Glutamatergic neuron (in vitro differentiated cells): ENCODE data around the gene PCYOX1L. TPM values are rescaled to one million over a fixed set of nuclear protein-coding genes. Genes with fewer than 3 reads are reported as not detected.
"Not testable (repeated sequence)": the region's sequence is repeated elsewhere in the genome, so short reads cannot be mapped to it uniquely, and the experiment has no call there.

Experiments
- DNase-seq: peaks from one replicate; pipeline ENCODE4 v3.0.0; 2022
- H3K27ac Mint-ChIP-seq: one replicate; pipeline ENCODE4 v1.8.0; 2020; ENCODE audit warnings: mild to moderate bottlenecking, mixed read lengths, inconsistent platforms; ENCODE audit not compliant: unreplicated experiment
- H3K27me3 Mint-ChIP-seq: one replicate; pipeline ENCODE4 v1.8.0; 2020; ENCODE audit warnings: mild to moderate bottlenecking, moderate library complexity, mixed read lengths, inconsistent platforms; ENCODE audit not compliant: unreplicated experiment
- H3K36me3 Mint-ChIP-seq: one replicate; pipeline ENCODE4 v1.8.0; 2020; ENCODE audit warnings: mild to moderate bottlenecking, mixed read lengths, inconsistent platforms; ENCODE audit not compliant: unreplicated experiment
- H3K4me1 Mint-ChIP-seq: one replicate; pipeline ENCODE4 v1.8.0; 2020; ENCODE audit warnings: mild to moderate bottlenecking, low read depth, mixed read lengths, inconsistent platforms; ENCODE audit not compliant: unreplicated experiment
- H3K4me3 Mint-ChIP-seq: one replicate; pipeline ENCODE4 v1.8.0; 2020; ENCODE audit warnings: mild to moderate bottlenecking, mixed read lengths, inconsistent platforms; ENCODE audit not compliant: unreplicated experiment
- H3K9me3 Mint-ChIP-seq: one replicate; pipeline ENCODE4 v1.8.0; 2020; ENCODE audit warnings: mild to moderate bottlenecking, moderate library complexity, mixed read lengths, inconsistent platforms; ENCODE audit not compliant: unreplicated experiment
- CTCF ChIP-seq: fragments of 200-600 bp; sonication (generic); IDR thresholded peaks from one replicate; pipeline ENCODE4 v1.5.0; 2021; ENCODE audit not compliant: partially characterized antibody, unreplicated experiment
- total RNA-seq: library from RNA; stranded (reverse); fragmentation: NEBNext Ultra II Directional; extraction: Animal tissue kit (Norgen Biotek cat#: 25700); gene quantifications from one replicate; pipeline ENCODE4 v1.2.1, GENCODE V29; 2021; ENCODE audit not compliant: unreplicated experiment

The PCYOX1L gene
- total RNA-seq, 1 donor from 2014 or later, result 25.4 TPM

GRCh38 chr5:149389552-149390495 is 32.0 kb downstream of the PCYOX1L start:
- H3K4me3 Mint-ChIP-seq, result no peak overlapping the region
- H3K9me3 Mint-ChIP-seq, result peaks cover 7% of the 10 kb centered on the region
- H3K27me3 Mint-ChIP-seq, result peaks cover 2% of the 10 kb centered on the region
- peaks cover 7% of the 10 kb centered on the region for H3K4me1 Mint-ChIP-seq
- no peak for TF ChIP-seq CTCF
- peaks cover 4% of the 10 kb centered on the region for H3K36me3 Mint-ChIP-seq
- no peak for DNase-seq
- H3K27ac Mint-ChIP-seq, result no peak overlapping the region

GRCh38 chr5:149391076-149391475 is 33.2 kb downstream of the PCYOX1L start:
- not testable (repeated sequence) for H3K27ac Mint-ChIP-seq, H3K36me3 Mint-ChIP-seq, DNase-seq, H3K27me3 Mint-ChIP-seq, H3K9me3 Mint-ChIP-seq, H3K4me3 Mint-ChIP-seq, H3K4me1 Mint-ChIP-seq

GRCh38 chr5:149391524-149391923 is 33.7 kb downstream of the PCYOX1L start:
- Mint-ChIP-seq H3K27ac (no peak overlapping the region), H3K36me3 (peaks cover 4% of the 10 kb centered on the region), H3K4me1 (peaks cover 5% of the 10 kb centered on the region), H3K9me3 (peaks cover 7% of the 10 kb centered on the region), H3K4me3 (no peak overlapping the region), H3K27me3 (peaks cover 2% of the 10 kb centered on the region)
- no peak for TF ChIP-seq CTCF
- no peak for DNase-seq

DNA sequence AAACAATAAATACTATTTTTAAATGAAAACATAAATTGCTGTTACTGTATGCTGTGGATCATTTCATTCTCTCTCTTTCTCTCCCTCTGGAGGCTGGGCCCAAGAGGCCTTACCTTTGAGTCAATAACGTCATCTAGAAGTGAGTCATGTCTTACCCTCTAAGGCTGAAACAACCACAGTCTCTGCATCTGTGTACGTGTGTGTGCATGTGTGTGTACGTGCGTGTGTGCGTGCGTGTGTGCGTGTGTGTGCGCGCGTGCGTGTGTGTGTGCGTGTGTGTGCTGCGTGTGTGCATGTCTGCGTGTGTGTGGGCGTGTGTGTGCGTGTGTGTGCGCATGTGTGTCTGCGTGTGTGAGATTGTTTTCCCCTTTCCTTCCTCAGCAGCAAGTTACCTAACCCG is 34.9 kb downstream of the PCYOX1L start:
- peaks cover 2% of the 10 kb centered on the region for H3K27me3 Mint-ChIP-seq
- H3K4me1 Mint-ChIP-seq, result peaks cover 5% of the 10 kb centered on the region
- H3K36me3 Mint-ChIP-seq, result peaks cover 4% of the 10 kb centered on the region
- no peak overlapping the region for H3K27ac Mint-ChIP-seq
- DNase-seq, result no peak
- no peak for TF ChIP-seq CTCF
- peaks cover 7% of the 10 kb centered on the region for H3K9me3 Mint-ChIP-seq
- H3K4me3 Mint-ChIP-seq, result no peak overlapping the region

- not testable (repeated sequence) for DNase-seq, H3K27ac Mint-ChIP-seq, H3K4me3 Mint-ChIP-seq, H3K36me3 Mint-ChIP-seq, H3K27me3 Mint-ChIP-seq, H3K9me3 Mint-ChIP-seq, H3K4me1 Mint-ChIP-seq
These were observed 37.1 kb downstream of the PCYOX1L start for GRCh38 chr5:149394996-149395395.

GRCh38 chr5:149397530-149397929 is 39.7 kb downstream of the PCYOX1L start:
- peaks cover 7% of the 10 kb centered on the region for H3K4me1 Mint-ChIP-seq
- peaks cover 8% of the 10 kb centered on the region for H3K9me3 Mint-ChIP-seq
- DNase-seq, result no peak
- no peaks in the 10 kb centered on the region for H3K36me3 Mint-ChIP-seq
- H3K27ac Mint-ChIP-seq, result no peak overlapping the region
- peaks cover 5% of the 10 kb centered on the region for H3K27me3 Mint-ChIP-seq
- TF ChIP-seq CTCF, result no peak
- no peak overlapping the region for H3K4me3 Mint-ChIP-seq

- not testable (repeated sequence) for DNase-seq, H3K9me3 Mint-ChIP-seq, H3K4me3 Mint-ChIP-seq, H3K36me3 Mint-ChIP-seq, H3K27me3 Mint-ChIP-seq, H3K4me1 Mint-ChIP-seq, H3K27ac Mint-ChIP-seq
These were observed 41.0 kb downstream of the PCYOX1L start for GRCh38 chr5:149398747-149399266.
